ENCODE measurements around the gene PCBP3. TPM values are rescaled to one million over a fixed set of nuclear protein-coding genes. Genes with fewer than 3 reads are reported as not detected.

Gene PCBP3
- total and polyA plus RNA-seq, 2 of the 13 experiments (the other 11 are each of a cell fraction or from before 2014, with no cell fraction given), result not detected

DNA sequence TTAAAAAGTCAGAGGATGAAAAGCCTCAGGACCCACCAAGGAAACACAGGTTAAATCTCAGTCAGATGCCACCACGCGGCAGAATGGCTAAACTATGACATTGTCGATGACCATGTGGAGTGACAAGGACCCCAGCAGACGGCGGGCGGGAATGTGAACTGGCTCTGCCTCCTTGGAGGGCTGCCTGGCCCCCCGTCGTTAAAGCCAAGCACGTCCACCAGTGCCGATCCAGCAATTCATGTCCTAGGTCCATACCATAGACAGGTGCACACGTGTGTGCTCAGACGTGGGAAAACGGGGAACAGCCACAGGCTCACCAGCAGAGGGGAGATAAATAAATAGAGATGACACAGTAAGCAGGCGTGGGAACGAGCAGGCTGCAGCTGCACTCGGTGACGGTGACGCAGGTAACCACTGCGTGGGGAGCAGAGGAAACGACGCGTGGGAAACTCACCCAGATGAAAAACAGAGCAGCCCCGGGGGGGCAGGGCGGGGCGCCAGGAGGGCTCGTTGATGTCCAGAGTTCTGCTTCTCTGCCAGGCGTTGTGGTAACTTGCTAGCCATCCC, 28.3 kb upstream of the PCBP3 start (continued):
- TF ChIP-seq ZBTB37 (CRISPR knock-in tag; IDR thresholded peaks at IDR 0.05) (no peak), AHDC1 (CRISPR knock-in tag; IDR thresholded peaks at IDR 0.05; ENCODE audit: borderline replicate concordance) (no peak), NR2C2 (CRISPR knock-in tag; IDR thresholded peaks at IDR 0.05; ENCODE audit: borderline replicate concordance) (no peak), ZNF557 (CRISPR knock-in tag; IDR thresholded peaks at IDR 0.05) (no peak), CBX2 (IDR thresholded peaks at IDR 0.05; ENCODE audit: low read depth, low read length) (no peak), CBX2 (CRISPR knock-in tag; IDR thresholded peaks at IDR 0.05; ENCODE audit: low read depth) (no peak), ZNF20 (CRISPR knock-in tag; IDR thresholded peaks at IDR 0.05) (no peak), ZBTB21 (CRISPR knock-in tag; IDR thresholded peaks at IDR 0.05) (no peak), SALL1 (CRISPR knock-in tag; IDR thresholded peaks at IDR 0.05) (peak; percentile 28; the same call in 1 of the 2 replicates), PITX1 (CRISPR knock-in tag; IDR thresholded peaks at IDR 0.05) (no peak), ZNF572 (CRISPR knock-in tag; IDR thresholded peaks at IDR 0.05) (no peak)

Measured in HepG2 (cell line).